K562 (cell line): Measurements from ENCODE around the gene POTEH. TPM values are rescaled to one million over a fixed set of nuclear protein-coding genes. Genes with fewer than 3 reads are reported as not detected.
"Not testable (repeated sequence)": the region's sequence is repeated elsewhere in the genome, so short reads cannot be mapped to it uniquely, and the experiment has no call there.

Experiments
- ATAC-seq: fragments of 200-7000 bp; cut with Tn5 transposase; 3 replicates; pipeline ENCODE4 v1.9.1; 2020; ENCODE audit warnings: moderate library complexity
- BruUV-seq: library from RNA; stranded (reverse); fragments of 400-500 nt; replicated peaks from 2 replicates; lab custom pipeline; 2021; lab: Mats Ljungman, UMichigan
- CTCF ChIA-PET: fragments of 300-600 bp; formaldehyde crosslinking; extraction: SDS; loops from one replicate; lab custom pipeline; 2021; ENCODE audit warnings: low intra/inter-chr PET ratio; lab: Yijun Ruan, JAX
- POLR2A ChIA-PET: fragments of 300-600, 350-650 bp; sonication (Branson Sonifier 250); formaldehyde crosslinking; extraction: SDS; loops from one replicate; lab custom pipeline; 2021; ENCODE audit warnings: antibody characterized with exemption, inconsistent platforms; lab: Yijun Ruan, JAX
- DNase-seq, 4 experiments: peaks; one replicate each; pipeline versions ENCODE4 v3.0.0 to v3.0.0-alpha.2; 2011 to 2018; ENCODE audit warnings: low spot score in 3 of 4, mixed read lengths in 3 of 4; ENCODE audit errors: extremely low read depth in 1 of 4
- FAIRE-seq: peaks from 2 replicates; lab custom pipeline; 2011; peaks lifted over from hg19 to GRCh38; lab: Jason Lieb, UNC
- H2AFZ ChIP-seq: 2 replicates; pipeline ENCODE4 v1.6.0; 2011; ENCODE audit warnings: low read depth, low read length, control low read depth, inconsistent platforms
- H3K27ac ChIP-seq: fragments of 200-600 bp; 3 replicates; pipeline ENCODE4 v1.8.0; 2011; ENCODE audit warnings: low read depth, mild to moderate bottlenecking, control low read depth, inconsistent platforms, low read length, moderate library complexity, mixed read lengths; ENCODE audit errors: extremely low read depth
- H3K27me3 ChIP-seq, 2 experiments: fragments of 300-600 bp in 1 of 2; 2 replicates in 1 of 2; 3 replicates in 1 of 2; pipeline versions ENCODE4 v1.6.0 to v1.8.0; 2011; ENCODE audit warnings: inconsistent platforms in 2 of 2, low read length in 2 of 2, mild to moderate bottlenecking in 1 of 2, mixed read lengths in 1 of 2, moderate library complexity in 1 of 2; ENCODE audit not compliant: control insufficient read depth in 2 of 2, insufficient read depth in 2 of 2
- H3K36me3 ChIP-seq: fragments of 300-600 bp; 3 replicates; pipeline ENCODE4 v1.8.0; 2011; ENCODE audit warnings: mild to moderate bottlenecking, low read length, inconsistent platforms; ENCODE audit not compliant: control insufficient read depth, insufficient read depth
- H3K4me1 ChIP-seq, 2 experiments: fragments of 200-600 bp in 1 of 2; replicated peaks in 1 of 2; 2 replicates in 1 of 2; 3 replicates in 1 of 2; pipeline versions ENCODE4 v1.5.1 to v1.8.0; 2011; ENCODE audit warnings: inconsistent platforms in 2 of 2, low read length in 2 of 2, mild to moderate bottlenecking in 1 of 2, mixed read lengths in 1 of 2, moderate library complexity in 1 of 2; ENCODE audit not compliant: control insufficient read depth in 2 of 2, insufficient read depth in 2 of 2
- H3K4me2 ChIP-seq: 2 replicates; pipeline ENCODE4 v1.6.1; 2011; ENCODE audit warnings: low read length, control low read depth, inconsistent platforms, mixed read lengths; ENCODE audit not compliant: insufficient read depth
- H3K4me3 ChIP-seq: fragments of 200-600 bp; sonication (generic), shearing (Covaris generic); 2 replicates; pipeline ENCODE4 v1.5.1; 2016; ENCODE audit warnings: control low read depth, inconsistent platforms
- H3K79me2 ChIP-seq: fragments of 200-600 bp; 3 replicates; pipeline ENCODE4 v1.8.0; 2011; ENCODE audit warnings: low read length, inconsistent platforms; ENCODE audit not compliant: control insufficient read depth, insufficient read depth
- H3K9ac ChIP-seq, 2 experiments: 2 replicates each; pipeline versions ENCODE4 v1.6.0 to v1.6.1; 2011; ENCODE audit warnings: low read depth in 2 of 2, low read length in 2 of 2, control low read depth in 1 of 2, inconsistent platforms in 1 of 2, mild to moderate bottlenecking in 1 of 2, mixed read lengths in 1 of 2; ENCODE audit not compliant: insufficient read depth in 1 of 2
- H3K9me1 ChIP-seq: one replicate; pipeline ENCODE4 v1.6.0; 2011; ENCODE audit warnings: inconsistent platforms, mild to moderate bottlenecking, low read length, moderate library complexity; ENCODE audit not compliant: control insufficient read depth, insufficient read depth
- H3K9me3 ChIP-seq: replicated peaks from 2 replicates; pipeline ENCODE4 v1.5.1; 2011; ENCODE audit warnings: low read depth, low read length, inconsistent platforms; ENCODE audit not compliant: control insufficient read depth, insufficient read depth
- H4K20me1 ChIP-seq: replicated peaks from 2 replicates; pipeline ENCODE4 v1.6.1; 2011; ENCODE audit warnings: low read length, inconsistent platforms, mixed read lengths; ENCODE audit not compliant: control insufficient read depth, insufficient read depth
- WGBS: fragments of 100-300 bp; shearing (Covaris generic); methylation state at CpG from one replicate; pipeline ENCODE4 v1.1.6; 2016; ENCODE audit warnings: low coverage, mixed read lengths; ENCODE audit not compliant: insufficient coverage; ENCODE audit errors: missing lambda C conversion rate; 5-methylcytosine and 5-hydroxymethylcytosine counted together
- in situ Hi-C: fragments of 300-500 bp; cut with MboI; formaldehyde crosslinking; loops from 4 replicates; pipeline ENCODE4 v1.15.0; 2018; ENCODE audit warnings: inconsistent platforms, mixed read lengths
- intact Hi-C: fragments of 100-400 bp; cut with micrococcal nuclease; formaldehyde crosslinking; loops from 2 replicates; pipeline ENCODE4 v1.14.2; 2022
- polyA plus RNA-seq, 8 experiments: library from polyadenylated mRNA; depleted of rRNA in 4 of 8; stranded (reverse) in 5 of 8; unstranded in 3 of 8; fragments of >200 nt; fragmentation: Nextera tagmentation in 2 of 8; fragmentation: Illumina TruSeq in 1 of 8; extraction: Ambion mirVana in 2 of 8; extraction: Trizol in 1 of 8; gene quantifications; 2 replicates each; pipeline versions ENCODE4 v1.2.1 to v1.2.3, GENCODE V29; 2011 to 2014; ENCODE audit warnings: inconsistent platforms in 1 of 8, missing spikeins in 1 of 8
- total RNA-seq, 7 experiments: library from RNA; depleted of rRNA in 6 of 7; stranded (reverse); fragments of >200 nt in 6 of 7; fragmentation: Illumina TruSeq in 2 of 7; extraction: Trizol in 2 of 7; gene quantifications; 2 replicates each; pipeline versions ENCODE4 v1.2.1 to v1.2.3, GENCODE V29; 2011 to 2021; ENCODE audit warnings: low replicate concordance in 1 of 7

POTEH gene
- total and polyA plus RNA-seq, 9 of the 15 experiments (the other 6 are each of a cell fraction or from before 2014, with no cell fraction given) = not detected

DNA sequence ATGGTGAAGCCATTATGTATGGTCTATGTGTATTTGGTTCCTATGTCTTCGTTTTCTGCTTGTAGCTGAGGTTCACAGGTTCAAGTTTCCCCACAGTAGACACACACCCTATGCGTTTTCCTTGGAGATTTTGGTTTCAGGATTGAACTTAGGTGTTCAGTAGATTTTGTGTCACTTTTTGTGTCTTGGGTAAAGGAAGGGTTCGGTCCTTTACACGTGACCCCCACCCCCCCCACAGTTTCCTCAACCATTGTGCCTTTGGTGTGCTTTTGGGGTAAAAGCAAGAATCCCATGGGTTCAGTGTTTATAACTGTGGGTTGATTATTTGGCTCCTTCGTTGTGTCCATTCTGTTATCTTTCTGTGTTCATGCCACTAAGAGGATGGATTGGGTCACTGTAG is 24.3 kb upstream of the POTEH start:
- H3K9ac ChIP-seq, POLR2A ChIA-PET, H3K27ac ChIP-seq, H3K27me3 ChIP-seq, CTCF ChIA-PET, H3K79me2 ChIP-seq, H3K4me1 ChIP-seq, H3K4me3 ChIP-seq, H3K4me2 ChIP-seq, intact Hi-C loops, H2AFZ ChIP-seq, H3K36me3 ChIP-seq, H3K9me3 ChIP-seq, BruUV-seq, in situ Hi-C loops, ATAC-seq, H3K9me1 ChIP-seq, H4K20me1 ChIP-seq, DNase-seq, FAIRE-seq: not testable (repeated sequence)
- under 1% methylated on average over 5 of the region's 5 CpGs for WGBS

DNA sequence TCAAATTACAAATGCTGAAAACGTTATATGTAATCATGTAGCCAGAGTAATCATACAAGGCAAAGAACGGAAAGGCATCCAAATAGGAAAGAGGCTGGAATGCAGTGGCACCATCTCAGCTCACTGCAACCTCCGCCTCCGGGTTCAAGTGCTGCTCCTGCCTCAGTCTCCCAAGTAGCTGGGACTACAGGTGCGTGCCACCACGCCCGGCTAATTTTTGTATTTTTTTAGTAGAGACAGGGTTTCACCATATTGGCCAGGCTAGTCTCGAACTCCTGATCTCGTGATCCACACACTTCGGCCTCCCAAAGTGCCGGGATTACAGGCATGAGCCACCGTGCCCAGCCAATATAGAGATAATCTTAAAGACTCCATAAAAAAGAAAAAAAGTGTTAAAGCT is 20.4 kb upstream of the POTEH start:
- BruUV-seq, CTCF ChIA-PET, intact Hi-C loops, H3K79me2 ChIP-seq, in situ Hi-C loops, H3K9me3 ChIP-seq, H3K4me2 ChIP-seq, H3K9ac ChIP-seq, H3K4me3 ChIP-seq, H4K20me1 ChIP-seq, H2AFZ ChIP-seq, H3K27me3 ChIP-seq, H3K36me3 ChIP-seq, H3K9me1 ChIP-seq, H3K4me1 ChIP-seq, H3K27ac ChIP-seq, FAIRE-seq, ATAC-seq, DNase-seq, POLR2A ChIA-PET: not testable (repeated sequence)
- WGBS = 0% methylated on average over 3 of the region's 12 CpGs

GRCh38 chr22:15679702-15680101 is 10.1 kb upstream of the POTEH start:
- H3K27ac ChIP-seq, POLR2A ChIA-PET, CTCF ChIA-PET, H3K4me2 ChIP-seq, intact Hi-C loops, H3K27me3 ChIP-seq, H4K20me1 ChIP-seq, H3K9me1 ChIP-seq, DNase-seq, H3K4me3 ChIP-seq, in situ Hi-C loops, BruUV-seq, FAIRE-seq, H3K4me1 ChIP-seq, H3K9me3 ChIP-seq, H2AFZ ChIP-seq, H3K9ac ChIP-seq, H3K36me3 ChIP-seq, H3K79me2 ChIP-seq: not testable (repeated sequence)
- peak; percentile 74 for ATAC-seq
- 2% methylated on average over 6 of the region's 8 CpGs for WGBS

GRCh38 chr22:15684115-15684514 is 5.7 kb upstream of the POTEH start:
- WGBS = 0% methylated on average over 1 of the region's 3 CpGs
- BruUV-seq, FAIRE-seq, ATAC-seq, H3K27ac ChIP-seq, H3K9me1 ChIP-seq, H3K36me3 ChIP-seq, intact Hi-C loops, H3K4me1 ChIP-seq, in situ Hi-C loops, DNase-seq, H4K20me1 ChIP-seq, POLR2A ChIA-PET, H3K9me3 ChIP-seq, H3K27me3 ChIP-seq, H3K4me2 ChIP-seq, H3K79me2 ChIP-seq, H3K9ac ChIP-seq, CTCF ChIA-PET, H3K4me3 ChIP-seq, H2AFZ ChIP-seq: not testable (repeated sequence)
